GM23338 (cell line): ENCODE data around the gene TMC2. TPM values are rescaled to one million over a fixed set of nuclear protein-coding genes. Genes with fewer than 3 reads are reported as not detected.

ENCODE experiments used
- ATAC-seq: fragments of 200-7000 bp; cut with Tn5 transposase; 3 replicates; pipeline ENCODE4 v1.9.1; 2020
- DNase-seq: peaks from one replicate; pipeline ENCODE4 v3.0.0-alpha.2; 2015; ENCODE audit warnings: low spot score
- H2AFZ ChIP-seq: fragments of 200-600 bp; sonication (generic); 2 replicates; pipeline ENCODE4 v1.8.0; 2016; ENCODE audit warnings: antibody characterized with exemption, mild to moderate bottlenecking, moderate library complexity
- H3F3A ChIP-seq: fragments of 200-600 bp; sonication (generic); replicated peaks from 2 replicates; pipeline ENCODE4 v1.8.0; 2017; ENCODE audit warnings: antibody characterized with exemption, mixed run types, low read depth
- H3K27ac ChIP-seq: fragments of 200-600 bp; sonication (generic); 2 replicates; pipeline ENCODE4 v1.6.1; 2016; ENCODE audit warnings: low read depth
- H3K27me3 ChIP-seq: fragments of 200-600 bp; sonication (generic); 2 replicates; pipeline ENCODE4 v1.8.0; 2016; ENCODE audit warnings: mild to moderate bottlenecking, mixed run types, moderate library complexity; ENCODE audit not compliant: insufficient read depth
- H3K36me3 ChIP-seq: fragments of 200-600 bp; sonication (generic); 2 replicates; pipeline ENCODE4 v1.8.0; 2016; ENCODE audit warnings: mild to moderate bottlenecking; ENCODE audit not compliant: insufficient read depth
- H3K4me1 ChIP-seq: fragments of 200-600 bp; sonication (generic); 2 replicates; pipeline ENCODE4 v1.8.0; 2016; ENCODE audit warnings: mild to moderate bottlenecking, moderate library complexity; ENCODE audit not compliant: insufficient read depth
- H3K4me2 ChIP-seq: fragments of 200-600 bp; sonication (generic); 2 replicates; pipeline ENCODE4 v1.7.1; 2017; ENCODE audit warnings: mixed run types
- H3K4me3 ChIP-seq: fragments of 200-600 bp; sonication (generic); 2 replicates; pipeline ENCODE4 v1.6.1; 2016; ENCODE audit warnings: mixed run types
- H3K79me2 ChIP-seq: fragments of 200-600 bp; sonication (generic); replicated peaks from 2 replicates; pipeline ENCODE4 v1.8.0; 2017; ENCODE audit warnings: mild to moderate bottlenecking; ENCODE audit not compliant: insufficient read depth
- H3K9me2 ChIP-seq: fragments of 200-600 bp; sonication (generic); 2 replicates; pipeline ENCODE4 v1.8.0; 2017; ENCODE audit not compliant: insufficient read depth
- H4K20me1 ChIP-seq: fragments of 200-600 bp; sonication (generic); replicated peaks from 2 replicates; pipeline ENCODE4 v1.8.0; 2017; ENCODE audit warnings: mild to moderate bottlenecking; ENCODE audit not compliant: insufficient read depth
- H3K27ac Mint-ChIP-seq: 2 replicates; pipeline ENCODE4 v1.8.0; 2020; ENCODE audit warnings: inconsistent platforms, mild to moderate bottlenecking, moderate library complexity, mixed read lengths
- H3K27me3 Mint-ChIP-seq: 3 replicates; pipeline ENCODE4 v1.8.0; 2022; ENCODE audit warnings: low read depth, mild to moderate bottlenecking, moderate library complexity, mixed read lengths, inconsistent platforms; ENCODE audit not compliant: insufficient read depth, poor library complexity
- H3K36me3 Mint-ChIP-seq: 3 replicates; pipeline ENCODE4 v1.8.0; 2021; ENCODE audit warnings: low read depth, mild to moderate bottlenecking, inconsistent platforms, moderate library complexity, mixed read lengths
- H3K4me1 Mint-ChIP-seq: 3 replicates; pipeline ENCODE4 v1.8.0; 2020; ENCODE audit warnings: mild to moderate bottlenecking, inconsistent platforms, mixed read lengths
- H3K4me3 Mint-ChIP-seq: 3 replicates; pipeline ENCODE4 v1.8.0; 2021; ENCODE audit warnings: moderate library complexity, mild to moderate bottlenecking, inconsistent platforms, mixed read lengths
- H3K9me3 Mint-ChIP-seq: 3 replicates; pipeline ENCODE4 v1.8.0; 2020; ENCODE audit warnings: moderate library complexity, mild to moderate bottlenecking, inconsistent platforms, mixed read lengths
- CREB1 ChIP-seq: fragments of 250-450 bp; sonication (Bioruptor Pico); IDR thresholded peaks from 2 replicates; pipeline ENCODE4 v1.5.0; 2020; ENCODE audit warnings: low read depth, mild to moderate bottlenecking, moderate library complexity
- EZH2 ChIP-seq: fragments of 200-600 bp; sonication (generic); IDR thresholded peaks from one replicate; pipeline ENCODE4 v1.8.0; 2017; ENCODE audit warnings: antibody characterized with exemption, mild to moderate bottlenecking, low read depth; ENCODE audit not compliant: unreplicated experiment
- EZH2phosphoT487 ChIP-seq: fragments of 200-600 bp; sonication (generic); IDR thresholded peaks from one replicate; pipeline ENCODE4 v1.8.1; 2018; ENCODE audit warnings: antibody characterized with exemption; ENCODE audit not compliant: unreplicated experiment
- JUNB ChIP-seq: IDR thresholded peaks from one replicate; pipeline ENCODE4 v1.6.1; 2016; ENCODE audit warnings: antibody characterized with exemption; ENCODE audit not compliant: unreplicated experiment
- NANOG ChIP-seq: IDR thresholded peaks from 2 replicates; pipeline ENCODE4 v1.6.1; 2016; ENCODE audit warnings: antibody characterized with exemption, borderline replicate concordance
- POLR2AphosphoS5 ChIP-seq: IDR thresholded peaks from 2 replicates; pipeline ENCODE4 v1.6.1; 2016; ENCODE audit warnings: antibody characterized with exemption, low read depth
- STAT1 ChIP-seq: IDR thresholded peaks from one replicate; pipeline ENCODE4 v1.6.1; 2016; ENCODE audit warnings: antibody characterized with exemption; ENCODE audit not compliant: unreplicated experiment
- ZNF114 ChIP-seq: fragments of 250-450 bp; sonication (Bioruptor Pico); IDR thresholded peaks from 2 replicates; pipeline ENCODE4 v1.5.0; 2020; ENCODE audit warnings: mild to moderate bottlenecking, moderate library complexity
- ZNF331 ChIP-seq: fragments of 250-450 bp; sonication (Bioruptor Pico); IDR thresholded peaks from 2 replicates; pipeline ENCODE4 v1.5.0; 2020; ENCODE audit warnings: low read depth, mild to moderate bottlenecking, moderate library complexity
- polyA plus RNA-seq: library from polyadenylated mRNA; unstranded; fragments of >200 nt; fragmentation: Nextera tagmentation; extraction: Ambion mirVana; gene quantifications from 2 replicates; pipeline ENCODE4 v1.2.1, GENCODE V29; 2016
- total RNA-seq: library from RNA; depleted of rRNA; stranded (reverse); fragments of >200 nt; shearing (Covaris generic); gene quantifications from 2 replicates; pipeline ENCODE4 v1.2.3, GENCODE V29; 2014
- TF ChIP-seq, protein P1 (sequence below): fragments of 250-450 bp; sonication (Bioruptor Pico); IDR thresholded peaks from 2 replicates; pipeline ENCODE4 v1.5.0; 2020; ENCODE audit warnings: mild to moderate bottlenecking, moderate library complexity
- TF ChIP-seq, protein P2 (sequence below): IDR thresholded peaks from 2 replicates; pipeline ENCODE4 v1.6.1; 2016; ENCODE audit warnings: antibody characterized with exemption
- TF ChIP-seq, protein P3 (sequence below): IDR thresholded peaks from one replicate; pipeline ENCODE4 v1.6.1; 2018; ENCODE audit warnings: antibody characterized with exemption; ENCODE audit not compliant: unreplicated experiment

The TMC2 gene
- total and polyA plus RNA-seq, 2 experiments from 2014 or later: not detected

DNA sequence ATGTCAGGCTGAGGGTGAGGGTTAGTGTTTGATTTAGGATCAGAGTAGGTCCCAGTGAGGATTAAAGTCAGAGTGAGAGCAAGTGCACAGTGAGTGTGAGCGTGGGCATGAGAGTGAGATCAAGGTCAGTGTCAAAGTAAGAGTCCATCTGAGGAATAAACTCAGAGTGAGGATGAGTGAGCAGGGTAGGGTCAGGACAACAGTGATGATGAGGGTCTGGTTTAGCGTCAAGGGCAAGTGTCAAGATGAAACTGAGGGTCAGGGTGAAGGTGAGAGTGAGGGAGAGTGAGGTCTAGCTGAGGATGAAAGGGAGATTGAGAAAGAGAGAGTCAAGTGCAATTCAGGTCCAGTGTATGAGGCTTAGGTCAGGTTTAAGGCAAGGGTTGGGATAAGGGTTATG is 20.0 kb upstream of the TMC2 start:
- no peak overlapping the region for H3K4me3 Mint-ChIP-seq
- Histone ChIP-seq H3K4me2 (no peak overlapping the region), H2AFZ (no peak overlapping the region), H3K4me3 (no peak overlapping the region), H3K9me2 (no peaks in the 10 kb centered on the region), H4K20me1 (peaks cover 9% of the 10 kb centered on the region), H3K27me3 (peaks cover 100% of the 10 kb centered on the region), H3F3A (no peaks in the 10 kb centered on the region), H3K27ac (no peak overlapping the region), H3K79me2 (no peaks in the 10 kb centered on the region), H3K4me1 (no peaks in the 10 kb centered on the region), H3K36me3 (no peaks in the 10 kb centered on the region)
- no peak for TF ChIP-seq EZH2
- H3K4me1 Mint-ChIP-seq: no peaks in the 10 kb centered on the region
- DNase-seq (no peak), ATAC-seq (no peak)
- H3K9me3 Mint-ChIP-seq: no peaks in the 10 kb centered on the region; the same call in 2 of the 3 replicates
- no peaks in the 10 kb centered on the region for H3K36me3 Mint-ChIP-seq
- H3K27ac Mint-ChIP-seq: no peak overlapping the region
- H3K27me3 Mint-ChIP-seq: peaks cover 52% of the 10 kb centered on the region

DNA sequence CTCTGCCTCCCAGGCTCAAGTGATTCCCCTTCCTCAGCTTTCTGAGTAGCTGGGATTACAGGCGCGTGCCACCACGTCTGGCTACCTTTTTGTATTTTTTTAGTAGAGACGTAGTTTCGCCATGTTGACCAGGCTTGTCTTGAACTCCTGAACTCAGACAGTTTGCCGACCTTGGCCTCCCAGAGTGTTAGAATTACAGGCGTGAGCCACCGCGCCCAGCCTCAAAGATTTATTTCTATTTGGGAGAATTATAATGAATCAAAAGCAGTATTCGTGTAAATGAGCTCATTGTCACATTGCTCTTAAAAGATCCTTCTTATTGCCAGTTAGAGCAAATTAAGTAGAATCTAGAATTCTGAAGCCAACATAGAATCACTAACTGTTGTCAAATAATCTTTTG is 18.3 kb upstream of the TMC2 start:
- DNase-seq (no peak), ATAC-seq (no peak)
- Mint-ChIP-seq H3K9me3 (no peaks in the 10 kb centered on the region; the same call in 2 of the 3 replicates), H3K36me3 (no peaks in the 10 kb centered on the region), H3K4me3 (no peak overlapping the region), H3K27me3 (peaks cover 46% of the 10 kb centered on the region), H3K4me1 (no peaks in the 10 kb centered on the region), H3K27ac (no peak overlapping the region)
- Histone ChIP-seq H3K36me3 (no peaks in the 10 kb centered on the region), H3K27me3 (peaks cover 100% of the 10 kb centered on the region), H3K4me3 (no peak overlapping the region), H4K20me1 (peaks cover 8% of the 10 kb centered on the region), H3K4me1 (no peaks in the 10 kb centered on the region), H3F3A (no peaks in the 10 kb centered on the region), H3K9me2 (no peaks in the 10 kb centered on the region), H3K27ac (no peak overlapping the region), H3K79me2 (no peaks in the 10 kb centered on the region), H3K4me2 (no peak overlapping the region), H2AFZ (no peak overlapping the region)
- TF ChIP-seq EZH2 (no peak), EZH2phosphoT487 (no peak), JUNB (no peak), POLR2AphosphoS5 (no peak), ZNF331 (CRISPR knock-in tag) (no peak), NANOG (no peak), STAT1 (no peak), ZNF114 (CRISPR knock-in tag) (no peak), CREB1 (no peak)
- TF ChIP-seq, protein P1, sequence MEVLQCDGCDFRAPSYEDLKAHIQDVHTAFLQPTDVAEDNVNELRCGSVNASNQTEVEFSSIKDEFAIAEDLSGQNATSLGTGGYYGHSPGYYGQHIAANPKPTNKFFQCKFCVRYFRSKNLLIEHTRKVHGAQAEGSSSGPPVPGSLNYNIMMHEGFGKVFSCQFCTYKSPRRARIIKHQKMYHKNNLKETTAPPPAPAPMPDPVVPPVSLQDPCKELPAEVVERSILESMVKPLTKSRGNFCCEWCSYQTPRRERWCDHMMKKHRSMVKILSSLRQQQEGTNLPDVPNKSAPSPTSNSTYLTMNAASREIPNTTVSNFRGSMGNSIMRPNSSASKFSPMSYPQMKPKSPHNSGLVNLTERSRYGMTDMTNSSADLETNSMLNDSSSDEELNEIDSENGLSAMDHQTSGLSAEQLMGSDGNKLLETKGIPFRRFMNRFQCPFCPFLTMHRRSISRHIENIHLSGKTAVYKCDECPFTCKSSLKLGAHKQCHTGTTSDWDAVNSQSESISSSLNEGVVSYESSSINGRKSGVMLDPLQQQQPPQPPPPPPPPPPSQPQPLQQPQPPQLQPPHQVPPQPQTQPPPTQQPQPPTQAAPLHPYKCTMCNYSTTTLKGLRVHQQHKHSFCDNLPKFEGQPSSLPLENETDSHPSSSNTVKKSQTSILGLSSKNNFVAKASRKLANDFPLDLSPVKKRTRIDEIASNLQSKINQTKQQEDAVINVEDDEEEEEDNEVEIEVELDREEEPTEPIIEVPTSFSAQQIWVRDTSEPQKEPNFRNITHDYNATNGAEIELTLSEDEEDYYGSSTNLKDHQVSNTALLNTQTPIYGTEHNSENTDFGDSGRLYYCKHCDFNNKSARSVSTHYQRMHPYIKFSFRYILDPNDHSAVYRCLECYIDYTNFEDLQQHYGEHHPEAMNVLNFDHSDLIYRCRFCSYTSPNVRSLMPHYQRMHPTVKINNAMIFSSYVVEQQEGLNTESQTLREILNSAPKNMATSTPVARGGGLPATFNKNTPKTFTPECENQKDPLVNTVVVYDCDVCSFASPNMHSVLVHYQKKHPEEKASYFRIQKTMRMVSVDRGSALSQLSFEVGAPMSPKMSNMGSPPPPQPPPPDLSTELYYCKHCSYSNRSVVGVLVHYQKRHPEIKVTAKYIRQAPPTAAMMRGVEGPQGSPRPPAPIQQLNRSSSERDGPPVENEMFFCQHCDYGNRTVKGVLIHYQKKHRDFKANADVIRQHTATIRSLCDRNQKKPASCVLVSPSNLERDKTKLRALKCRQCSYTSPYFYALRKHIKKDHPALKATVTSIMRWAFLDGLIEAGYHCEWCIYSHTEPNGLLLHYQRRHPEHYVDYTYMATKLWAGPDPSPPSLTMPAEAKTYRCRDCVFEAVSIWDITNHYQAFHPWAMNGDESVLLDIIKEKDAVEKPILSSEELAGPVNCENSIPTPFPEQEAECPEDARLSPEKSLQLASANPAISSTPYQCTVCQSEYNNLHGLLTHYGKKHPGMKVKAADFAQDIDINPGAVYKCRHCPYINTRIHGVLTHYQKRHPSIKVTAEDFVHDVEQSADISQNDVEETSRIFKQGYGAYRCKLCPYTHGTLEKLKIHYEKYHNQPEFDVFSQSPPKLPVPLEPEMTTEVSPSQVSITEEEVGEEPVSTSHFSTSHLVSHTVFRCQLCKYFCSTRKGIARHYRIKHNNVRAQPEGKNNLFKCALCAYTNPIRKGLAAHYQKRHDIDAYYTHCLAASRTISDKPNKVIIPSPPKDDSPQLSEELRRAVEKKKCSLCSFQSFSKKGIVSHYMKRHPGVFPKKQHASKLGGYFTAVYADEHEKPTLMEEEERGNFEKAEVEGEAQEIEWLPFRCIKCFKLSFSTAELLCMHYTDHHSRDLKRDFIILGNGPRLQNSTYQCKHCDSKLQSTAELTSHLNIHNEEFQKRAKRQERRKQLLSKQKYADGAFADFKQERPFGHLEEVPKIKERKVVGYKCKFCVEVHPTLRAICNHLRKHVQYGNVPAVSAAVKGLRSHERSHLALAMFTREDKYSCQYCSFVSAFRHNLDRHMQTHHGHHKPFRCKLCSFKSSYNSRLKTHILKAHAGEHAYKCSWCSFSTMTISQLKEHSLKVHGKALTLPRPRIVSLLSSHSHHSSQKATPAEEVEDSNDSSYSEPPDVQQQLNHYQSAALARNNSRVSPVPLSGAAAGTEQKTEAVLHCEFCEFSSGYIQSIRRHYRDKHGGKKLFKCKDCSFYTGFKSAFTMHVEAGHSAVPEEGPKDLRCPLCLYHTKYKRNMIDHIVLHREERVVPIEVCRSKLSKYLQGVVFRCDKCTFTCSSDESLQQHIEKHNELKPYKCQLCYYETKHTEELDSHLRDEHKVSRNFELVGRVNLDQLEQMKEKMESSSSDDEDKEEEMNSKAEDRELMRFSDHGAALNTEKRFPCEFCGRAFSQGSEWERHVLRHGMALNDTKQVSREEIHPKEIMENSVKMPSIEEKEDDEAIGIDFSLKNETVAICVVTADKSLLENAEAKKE (CRISPR knock-in tag): no peak
- TF ChIP-seq, protein P2, sequence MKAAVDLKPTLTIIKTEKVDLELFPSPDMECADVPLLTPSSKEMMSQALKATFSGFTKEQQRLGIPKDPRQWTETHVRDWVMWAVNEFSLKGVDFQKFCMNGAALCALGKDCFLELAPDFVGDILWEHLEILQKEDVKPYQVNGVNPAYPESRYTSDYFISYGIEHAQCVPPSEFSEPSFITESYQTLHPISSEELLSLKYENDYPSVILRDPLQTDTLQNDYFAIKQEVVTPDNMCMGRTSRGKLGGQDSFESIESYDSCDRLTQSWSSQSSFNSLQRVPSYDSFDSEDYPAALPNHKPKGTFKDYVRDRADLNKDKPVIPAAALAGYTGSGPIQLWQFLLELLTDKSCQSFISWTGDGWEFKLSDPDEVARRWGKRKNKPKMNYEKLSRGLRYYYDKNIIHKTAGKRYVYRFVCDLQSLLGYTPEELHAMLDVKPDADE: no peak
- TF ChIP-seq, protein P3, sequence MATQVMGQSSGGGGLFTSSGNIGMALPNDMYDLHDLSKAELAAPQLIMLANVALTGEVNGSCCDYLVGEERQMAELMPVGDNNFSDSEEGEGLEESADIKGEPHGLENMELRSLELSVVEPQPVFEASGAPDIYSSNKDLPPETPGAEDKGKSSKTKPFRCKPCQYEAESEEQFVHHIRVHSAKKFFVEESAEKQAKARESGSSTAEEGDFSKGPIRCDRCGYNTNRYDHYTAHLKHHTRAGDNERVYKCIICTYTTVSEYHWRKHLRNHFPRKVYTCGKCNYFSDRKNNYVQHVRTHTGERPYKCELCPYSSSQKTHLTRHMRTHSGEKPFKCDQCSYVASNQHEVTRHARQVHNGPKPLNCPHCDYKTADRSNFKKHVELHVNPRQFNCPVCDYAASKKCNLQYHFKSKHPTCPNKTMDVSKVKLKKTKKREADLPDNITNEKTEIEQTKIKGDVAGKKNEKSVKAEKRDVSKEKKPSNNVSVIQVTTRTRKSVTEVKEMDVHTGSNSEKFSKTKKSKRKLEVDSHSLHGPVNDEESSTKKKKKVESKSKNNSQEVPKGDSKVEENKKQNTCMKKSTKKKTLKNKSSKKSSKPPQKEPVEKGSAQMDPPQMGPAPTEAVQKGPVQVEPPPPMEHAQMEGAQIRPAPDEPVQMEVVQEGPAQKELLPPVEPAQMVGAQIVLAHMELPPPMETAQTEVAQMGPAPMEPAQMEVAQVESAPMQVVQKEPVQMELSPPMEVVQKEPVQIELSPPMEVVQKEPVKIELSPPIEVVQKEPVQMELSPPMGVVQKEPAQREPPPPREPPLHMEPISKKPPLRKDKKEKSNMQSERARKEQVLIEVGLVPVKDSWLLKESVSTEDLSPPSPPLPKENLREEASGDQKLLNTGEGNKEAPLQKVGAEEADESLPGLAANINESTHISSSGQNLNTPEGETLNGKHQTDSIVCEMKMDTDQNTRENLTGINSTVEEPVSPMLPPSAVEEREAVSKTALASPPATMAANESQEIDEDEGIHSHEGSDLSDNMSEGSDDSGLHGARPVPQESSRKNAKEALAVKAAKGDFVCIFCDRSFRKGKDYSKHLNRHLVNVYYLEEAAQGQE: no peak
